GM19023 (cell line): Measurements from ENCODE around the gene LMNB1.
A peak's percentile ranks its signal among the peaks of the same experiment; 100 is the strongest.
"Not testable (repeated sequence)": the region's sequence is repeated elsewhere in the genome, so short reads cannot be mapped to it uniquely, and the experiment has no call there.

ENCODE experiments used
- ATAC-seq: cut with Tn5 transposase; IDR thresholded peaks from one replicate; pipeline ENCODE4 v1.9.1; 2021; ENCODE audit warnings: mild to moderate bottlenecking, moderate library complexity; ENCODE audit not compliant: unreplicated experiment

LMNB1 gene

DNA sequence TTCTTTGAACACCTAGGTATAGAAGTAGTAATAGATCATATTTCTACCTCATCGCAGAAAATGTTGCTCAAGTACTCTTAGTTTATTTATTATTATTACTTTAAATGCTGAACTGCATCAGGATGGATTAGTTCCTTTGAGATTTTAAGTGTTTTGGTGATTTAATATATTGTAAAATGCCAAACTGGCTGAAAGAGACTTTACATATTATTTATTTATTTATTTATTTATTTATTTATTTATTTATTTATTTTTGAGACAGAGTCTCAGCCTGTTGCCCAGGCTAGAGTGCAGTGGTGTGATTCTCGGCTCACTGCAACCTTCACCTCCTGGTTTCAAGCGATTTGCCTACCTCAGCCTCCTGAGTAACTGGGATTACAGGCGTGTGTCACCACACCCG is 42.3 kb downstream of the LMNB1 start:
- ATAC-seq = no peak

DNA sequence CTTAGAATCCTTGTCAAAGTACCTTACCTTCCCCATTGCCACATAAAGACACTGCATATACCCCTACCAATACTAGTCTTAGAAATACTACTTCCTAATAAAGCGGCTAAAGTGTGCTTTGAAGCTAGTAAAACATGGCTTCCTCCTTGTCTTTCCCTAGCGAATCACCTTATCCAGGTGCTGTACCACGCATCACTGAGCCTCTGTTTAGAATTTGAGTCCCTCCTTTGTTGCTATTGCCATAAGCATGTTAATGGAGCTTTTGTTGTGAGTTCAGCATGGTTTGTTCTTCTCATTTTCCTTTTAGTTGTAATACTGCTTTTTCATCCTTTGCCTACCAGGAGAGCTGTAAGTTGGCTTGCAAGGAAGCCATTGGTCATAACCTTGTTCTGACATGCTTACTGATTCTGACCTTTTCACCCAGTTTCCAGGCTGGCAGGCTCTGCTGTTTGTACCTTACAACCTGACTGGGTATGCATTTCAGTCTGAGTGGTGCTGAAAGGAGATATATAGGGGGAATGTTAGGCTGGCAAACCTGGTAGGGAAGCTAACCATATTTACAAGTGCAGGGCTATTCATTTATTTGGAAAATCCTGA is 49.8 kb downstream of the LMNB1 start:
- no peak for ATAC-seq

DNA sequence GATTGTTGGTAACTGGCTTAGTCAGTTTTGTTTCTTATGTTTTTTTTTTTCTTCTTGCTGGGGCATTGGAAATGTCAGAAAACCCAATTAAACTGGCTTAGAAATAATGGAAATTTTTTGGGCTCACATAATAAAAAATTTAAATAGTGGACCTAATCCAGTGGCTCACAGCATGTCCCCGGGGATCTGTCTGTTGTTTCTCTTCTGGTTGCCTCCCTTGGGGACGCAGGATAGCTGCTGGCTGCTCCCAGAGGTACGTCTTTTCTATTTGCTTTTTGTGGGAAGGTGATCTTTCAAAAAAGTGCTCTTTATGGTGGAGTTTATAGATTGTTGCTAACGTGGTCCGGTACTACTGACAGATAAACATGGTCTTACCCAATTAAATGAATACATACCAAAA is 52.2 kb downstream of the LMNB1 start:
- no peak for ATAC-seq

DNA sequence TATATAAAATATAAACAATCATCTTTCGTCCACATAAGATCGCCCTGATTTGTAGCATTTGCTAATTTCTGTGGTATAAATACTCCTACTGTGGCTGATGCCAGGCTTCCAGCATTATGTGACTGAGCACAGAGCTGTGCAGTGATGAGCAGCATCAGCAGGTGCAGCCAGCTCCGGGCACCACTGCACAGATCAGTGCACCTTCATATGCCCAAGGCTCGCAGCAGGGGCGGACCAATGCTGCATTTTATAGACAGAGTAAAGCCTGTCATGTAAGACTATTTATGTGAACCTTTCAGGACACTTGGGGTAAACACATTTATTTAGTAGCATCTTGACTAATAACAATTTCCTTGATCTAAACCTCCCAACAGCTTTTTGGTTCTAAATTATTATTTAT is 53.1 kb downstream of the LMNB1 start:
- no peak for ATAC-seq

DNA sequence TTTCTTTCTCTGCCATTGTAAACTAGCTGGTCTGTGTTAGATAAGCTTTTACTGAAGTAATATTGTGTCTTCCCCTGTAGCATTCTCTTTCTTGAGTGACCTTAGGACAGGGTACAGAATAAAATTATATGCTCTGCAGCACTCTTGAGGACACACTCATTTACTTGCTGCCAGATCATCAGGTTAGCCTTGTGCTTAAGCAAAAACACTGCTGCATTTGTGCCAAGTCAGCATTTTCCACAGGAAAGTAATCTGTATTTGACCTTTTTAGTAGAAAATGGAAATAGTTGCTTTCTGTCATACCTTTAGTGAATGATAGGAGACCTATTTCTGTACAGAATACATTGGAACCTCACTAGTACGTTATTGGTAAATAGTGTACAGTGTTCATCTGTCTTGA is 54.2 kb downstream of the LMNB1 start:
- no peak for ATAC-seq

DNA sequence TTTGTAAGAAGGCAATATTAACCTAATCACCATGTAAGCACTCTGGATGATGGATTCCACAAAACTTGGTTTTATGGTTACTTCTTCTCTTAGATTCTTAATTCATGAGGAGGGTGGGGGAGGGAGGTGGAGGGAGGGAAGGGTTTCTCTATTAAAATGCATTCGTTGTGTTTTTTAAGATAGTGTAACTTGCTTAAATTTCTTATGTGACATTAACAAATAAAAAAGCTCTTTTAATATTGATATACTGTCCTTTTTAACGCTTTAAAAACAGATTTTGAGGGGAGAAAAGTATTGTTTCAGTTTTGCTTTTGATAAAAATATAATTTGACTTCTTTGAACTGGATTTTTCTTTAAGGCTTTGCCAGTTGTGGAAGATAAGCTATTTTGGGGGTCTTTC is 59.8 kb downstream of the LMNB1 start:
- ATAC-seq = no peak

DNA sequence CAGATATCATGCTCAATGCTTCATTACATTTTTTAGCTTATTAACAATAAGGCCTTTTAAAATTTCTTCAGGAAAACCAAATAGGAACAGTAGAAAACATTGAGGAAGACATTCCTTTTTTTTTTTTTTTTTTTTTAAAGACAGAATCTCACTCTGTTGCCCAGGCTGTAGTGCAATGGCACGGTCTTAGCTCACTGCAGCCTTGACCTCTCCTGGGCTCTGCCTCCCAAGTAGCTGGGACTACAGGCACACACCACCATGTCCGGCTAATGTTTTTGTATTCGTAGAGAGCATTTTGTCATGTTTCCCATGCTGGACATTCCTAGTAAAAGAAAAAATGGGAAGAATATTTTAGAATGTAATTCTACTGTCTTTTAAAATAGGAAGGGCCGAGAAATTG is 60.3 kb downstream of the LMNB1 start:
- ATAC-seq = no peak

DNA sequence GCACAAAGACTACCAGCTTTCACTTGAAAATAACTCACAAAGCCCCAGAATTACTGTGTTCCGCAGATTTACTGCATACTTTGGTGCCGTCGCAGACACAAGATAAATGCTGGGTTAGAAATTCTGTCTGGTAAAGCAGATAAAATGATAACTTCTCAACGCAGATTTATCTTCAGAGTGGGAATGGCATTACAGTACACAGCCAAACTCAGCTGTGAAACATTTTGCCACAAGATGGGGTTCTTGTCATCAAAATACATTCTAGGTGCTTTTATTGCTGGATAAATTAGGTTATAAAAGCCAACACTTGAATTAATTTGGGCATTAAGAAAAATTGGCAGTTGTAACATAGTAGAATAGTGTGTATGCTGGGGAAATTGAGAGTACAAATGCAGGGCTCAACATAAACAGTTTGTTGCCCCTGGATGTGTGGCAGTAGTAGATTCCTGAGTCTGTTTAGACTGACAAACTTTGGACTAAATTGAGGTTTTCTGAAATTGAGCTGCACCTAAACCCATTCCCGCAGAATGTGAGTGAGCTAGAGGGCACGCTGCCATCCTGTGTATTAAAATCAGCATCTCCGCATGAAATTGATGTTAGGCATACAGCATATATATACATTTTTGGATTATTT is 61.1 kb downstream of the LMNB1 start:
- no peak for ATAC-seq

DNA sequence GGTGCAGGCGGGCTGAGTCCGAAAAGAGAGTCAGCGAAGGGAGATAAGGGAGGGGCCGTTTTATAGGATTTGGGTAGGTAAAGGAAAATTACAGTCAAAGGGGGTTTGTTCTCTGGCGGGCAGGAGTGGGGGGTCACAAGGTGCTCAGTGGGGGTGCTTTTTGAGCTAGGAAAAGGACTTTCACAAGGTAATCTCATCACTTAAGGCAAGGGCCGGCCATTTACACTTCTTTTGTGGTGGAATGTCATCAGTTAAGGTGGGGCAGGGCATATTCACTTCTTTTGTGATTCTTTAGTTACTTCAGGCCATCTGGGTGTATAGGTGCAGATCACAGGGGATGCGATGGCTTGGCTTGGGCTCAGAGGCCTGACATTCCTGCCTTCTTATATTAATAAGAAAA is 62.5 kb downstream of the LMNB1 start:
- not testable (repeated sequence) for ATAC-seq

DNA sequence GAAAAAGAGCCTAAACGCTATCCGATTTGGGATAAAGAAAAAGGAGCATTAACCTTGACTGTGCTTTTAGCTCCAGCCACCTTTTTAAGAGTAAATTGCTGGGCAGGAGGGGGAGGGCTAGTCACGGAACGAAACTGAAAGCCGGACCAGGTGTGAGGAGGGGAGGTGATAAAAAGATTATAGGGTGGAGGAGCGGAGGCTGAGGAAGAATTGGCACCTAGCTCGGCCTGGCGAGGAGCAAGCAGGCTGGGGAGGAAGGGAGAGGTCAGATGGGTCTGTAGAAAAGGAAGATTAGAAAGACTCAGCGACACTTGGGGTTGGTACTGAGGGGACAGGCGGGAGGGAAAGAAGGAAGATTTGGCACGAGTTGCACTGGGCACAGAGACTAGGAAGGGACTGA is 66.4 kb downstream of the LMNB1 start:
- not testable (repeated sequence) for ATAC-seq

DNA sequence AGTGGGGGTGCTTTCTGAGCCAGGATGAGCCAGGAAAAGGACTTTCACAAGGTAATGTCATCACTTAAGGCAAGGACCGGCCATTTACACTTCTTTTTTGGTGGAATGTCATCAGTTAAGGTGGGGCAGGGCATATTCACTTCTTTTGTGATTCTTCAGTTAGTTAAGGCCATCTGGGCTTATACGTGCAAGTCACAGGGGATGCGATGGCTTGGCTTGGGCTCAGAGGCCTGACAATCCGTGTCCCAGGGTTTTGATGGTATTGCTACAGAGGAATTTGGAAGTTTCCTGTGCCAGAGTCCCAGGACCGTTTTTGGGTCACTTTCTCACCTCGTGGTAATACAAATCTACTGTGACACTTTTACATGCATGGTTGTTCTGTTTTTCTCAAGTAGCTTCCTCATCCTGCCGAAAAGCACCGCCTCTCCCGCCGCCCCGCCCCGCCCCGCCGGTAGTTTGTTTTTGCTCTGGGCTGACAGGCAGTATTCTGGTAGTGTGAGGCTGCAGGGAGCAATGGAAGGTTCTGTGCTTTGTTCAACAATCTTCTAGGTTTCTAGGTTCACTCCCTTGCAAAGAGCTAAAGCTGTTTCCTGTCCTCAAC is 68.6 kb downstream of the LMNB1 start:
- ATAC-seq = peak; percentile 92

DNA sequence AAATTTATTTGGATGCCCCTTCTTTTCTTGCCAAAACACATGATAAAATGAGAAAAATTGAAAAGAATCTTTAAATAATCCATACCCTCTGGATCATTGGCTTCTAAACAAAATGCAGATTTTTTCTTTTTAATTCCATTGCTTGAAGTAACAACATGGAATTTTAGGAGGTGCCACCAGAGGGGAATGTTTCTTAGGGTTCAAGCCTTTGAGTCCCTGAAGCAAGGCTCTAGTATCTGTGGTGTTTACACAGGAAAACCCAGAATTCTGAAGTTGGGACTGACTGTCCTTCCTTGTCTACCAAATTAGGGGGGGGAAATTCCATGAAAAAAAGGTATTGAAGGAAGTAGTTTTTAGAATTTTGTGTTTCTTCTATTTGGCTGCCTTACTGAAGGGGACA is 69.4 kb downstream of the LMNB1 start:
- no peak for ATAC-seq

DNA sequence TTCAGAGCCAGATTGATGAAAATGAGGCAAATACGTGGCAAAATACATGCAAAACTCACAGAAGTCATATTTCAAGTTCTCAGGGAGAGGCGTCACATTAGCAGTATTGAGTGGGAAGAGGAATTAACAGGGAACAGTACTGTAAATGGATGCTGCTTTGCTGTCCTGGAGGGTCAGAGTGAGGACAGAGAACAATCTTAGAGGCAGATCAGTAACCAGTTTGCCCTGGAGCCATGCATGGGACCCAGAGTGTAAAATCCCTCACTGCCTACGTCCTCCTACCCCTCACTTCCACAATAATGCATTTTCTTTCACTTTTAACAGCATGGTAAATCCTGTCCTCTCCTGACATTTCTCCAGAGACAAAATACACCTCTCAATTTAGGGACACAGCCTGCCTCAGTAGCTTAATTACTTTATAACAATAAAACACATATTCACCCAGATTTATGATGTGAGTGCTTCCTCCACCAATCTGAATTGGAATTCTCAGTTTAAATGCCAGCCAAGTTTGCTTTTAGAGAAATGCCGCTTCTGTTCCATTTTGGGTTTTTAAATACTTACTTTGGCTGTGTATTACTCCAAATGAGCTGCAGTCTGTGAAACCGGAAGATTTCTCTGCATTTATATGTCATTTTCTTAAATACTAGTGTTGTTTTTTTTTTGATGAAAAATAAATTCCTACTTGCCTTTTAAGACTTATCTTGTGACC is 70.0 kb downstream of the LMNB1 start:
- ATAC-seq = no peak

DNA sequence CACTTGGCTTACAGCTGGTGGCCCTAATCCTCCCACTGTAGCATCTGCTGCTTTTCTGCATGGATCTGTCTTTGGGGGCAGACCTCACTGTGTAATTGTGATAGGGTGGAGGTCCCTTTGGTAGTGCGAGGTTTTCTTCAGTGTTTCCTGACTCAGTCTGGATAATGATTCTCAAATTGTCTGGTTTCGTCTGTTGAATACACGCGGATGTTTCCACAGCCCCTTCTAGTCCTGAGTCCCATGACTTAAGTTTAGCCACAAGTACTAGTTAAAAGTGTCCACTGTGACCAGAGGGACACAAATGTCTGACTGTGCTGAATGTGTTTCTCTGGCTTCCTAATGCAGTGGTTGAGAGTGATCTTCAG is 70.5 kb downstream of the LMNB1 start:
- ATAC-seq = no peak

DNA sequence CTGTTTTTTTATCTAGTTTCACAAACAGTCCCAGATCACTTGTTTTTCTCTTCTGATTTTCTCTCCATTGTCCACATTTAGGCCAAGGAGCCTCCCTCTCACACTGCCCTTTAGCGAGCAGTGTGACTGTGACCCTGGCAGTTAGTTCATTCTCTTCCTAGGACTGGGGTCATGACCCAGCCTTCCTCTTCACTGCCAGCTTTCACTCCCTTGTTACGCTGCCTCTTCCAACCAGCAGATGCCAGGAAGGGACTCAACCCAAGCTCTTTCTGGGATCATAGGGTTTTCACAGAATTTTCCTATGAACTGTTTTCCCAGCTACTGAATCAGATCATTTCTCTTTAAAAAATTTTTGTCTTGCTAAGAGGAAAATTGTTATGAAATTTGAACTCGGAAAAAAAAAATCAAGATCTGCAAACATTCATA is 70.9 kb downstream of the LMNB1 start:
- no peak for ATAC-seq

DNA sequence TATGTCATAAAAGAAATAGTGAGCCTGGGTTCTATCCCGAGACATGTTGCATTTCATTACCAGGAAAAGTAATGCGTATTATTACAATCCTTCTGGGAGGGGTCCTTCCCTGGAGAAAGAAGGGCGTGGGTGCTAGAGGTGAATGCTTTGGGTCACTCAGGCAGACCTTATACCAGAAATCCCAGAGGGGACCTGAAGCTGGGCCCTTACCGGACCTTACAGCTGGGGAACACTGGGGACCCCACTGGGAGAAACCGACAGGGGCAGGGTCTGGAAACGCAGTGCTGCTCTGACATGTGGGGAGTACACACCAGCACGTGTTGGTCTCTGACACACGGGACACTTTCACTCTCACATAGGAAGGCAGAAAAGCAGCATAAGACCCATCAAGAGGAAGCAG is 71.3 kb downstream of the LMNB1 start:
- ATAC-seq = no peak

DNA sequence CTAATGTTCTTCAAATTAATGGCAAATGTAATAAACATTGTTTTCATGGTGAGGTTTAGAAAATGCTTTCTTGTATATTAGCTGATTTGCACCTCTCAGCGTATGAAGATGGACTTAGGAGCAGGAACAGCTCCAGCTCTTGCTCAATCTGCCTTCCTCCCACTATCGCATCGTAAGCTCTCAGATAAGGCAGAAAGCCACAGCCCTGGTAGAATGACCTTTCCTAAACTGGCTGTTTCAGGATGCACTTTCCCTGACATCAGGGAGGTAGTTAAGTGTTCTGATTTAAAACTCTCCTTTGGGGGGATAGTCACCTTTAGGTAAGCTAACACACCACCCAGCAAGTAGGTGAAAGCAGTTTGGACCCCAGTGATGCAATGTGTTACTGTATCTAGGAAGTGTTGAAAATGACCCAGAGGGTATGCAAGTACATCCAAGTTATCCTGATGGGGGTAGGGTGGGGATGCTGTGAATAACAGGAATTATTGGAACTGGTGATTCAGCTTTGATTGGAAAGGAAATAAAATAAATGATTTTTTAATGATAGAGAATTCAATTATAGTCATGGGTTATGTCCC is 72.3 kb downstream of the LMNB1 start:
- ATAC-seq = no peak

DNA sequence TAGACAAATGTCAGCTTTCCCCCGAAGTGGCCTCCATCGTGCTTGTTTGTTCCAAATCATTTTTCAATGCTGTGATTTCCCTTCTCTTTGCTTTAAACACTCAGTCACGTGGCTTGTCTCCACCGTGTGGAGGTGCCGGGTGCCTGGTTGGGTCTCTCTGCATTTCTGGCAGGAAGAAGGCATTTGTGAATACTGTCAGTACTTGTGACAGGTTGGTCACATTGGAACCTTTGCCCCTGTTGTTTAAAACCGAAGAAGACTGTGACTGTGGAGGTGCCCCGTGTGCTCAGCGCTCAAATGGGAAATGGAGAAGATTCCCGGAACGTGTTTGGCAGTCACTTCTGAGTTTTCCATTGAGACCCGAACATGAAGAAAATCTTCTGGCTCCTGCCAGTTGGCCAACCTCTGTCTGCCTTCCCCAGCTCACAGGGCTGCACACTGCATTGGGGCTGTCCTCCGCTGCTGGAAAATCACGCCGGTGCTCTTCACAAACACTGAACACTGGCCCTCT is 74.6 kb downstream of the LMNB1 start:
- no peak for ATAC-seq

DNA sequence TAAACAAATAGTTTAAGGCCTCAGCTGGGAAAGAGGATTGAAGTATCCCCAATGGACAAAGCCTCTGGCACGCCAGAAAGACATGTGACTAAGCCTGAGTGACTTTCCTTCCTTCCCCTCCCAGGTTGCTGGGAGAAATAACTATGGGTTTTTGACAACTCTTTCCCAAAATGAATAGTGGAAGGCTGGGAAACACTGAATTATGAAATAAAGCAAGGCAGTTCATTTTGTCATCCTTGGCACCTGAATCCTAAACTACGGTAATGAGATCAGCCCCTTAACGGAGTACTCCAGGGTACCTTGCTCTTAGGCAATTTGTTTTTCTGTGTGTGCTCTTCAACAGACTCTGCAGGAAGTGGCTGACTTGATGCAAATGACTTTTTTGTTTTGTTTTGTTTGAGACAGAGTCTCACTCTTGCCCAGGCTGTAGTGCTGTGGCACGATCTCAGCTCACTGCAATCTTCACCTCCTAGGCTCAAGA is 75.2 kb downstream of the LMNB1 start:
- ATAC-seq = peak; percentile 82

DNA sequence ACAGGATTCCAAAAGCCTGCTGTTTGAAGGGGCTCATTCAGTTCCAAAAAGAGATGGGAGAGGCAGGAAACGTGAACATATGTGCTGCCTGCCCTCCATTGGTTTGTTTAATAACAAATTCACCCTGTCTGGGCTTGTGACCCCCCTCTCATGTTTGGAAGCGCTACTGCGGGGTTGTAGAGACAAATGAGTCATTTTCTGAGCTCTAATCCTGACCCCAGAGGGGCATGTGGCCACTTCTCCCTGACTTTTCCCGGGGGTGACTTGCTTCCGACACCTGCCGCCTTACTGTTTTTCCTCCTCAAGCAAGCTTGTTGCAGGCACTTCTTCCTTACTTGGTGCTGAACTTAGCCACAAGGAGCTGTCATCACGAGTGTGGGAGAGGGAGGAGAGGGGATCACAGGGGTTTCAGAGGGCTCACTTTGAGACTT is 75.9 kb downstream of the LMNB1 start:
- ATAC-seq = no peak

DNA sequence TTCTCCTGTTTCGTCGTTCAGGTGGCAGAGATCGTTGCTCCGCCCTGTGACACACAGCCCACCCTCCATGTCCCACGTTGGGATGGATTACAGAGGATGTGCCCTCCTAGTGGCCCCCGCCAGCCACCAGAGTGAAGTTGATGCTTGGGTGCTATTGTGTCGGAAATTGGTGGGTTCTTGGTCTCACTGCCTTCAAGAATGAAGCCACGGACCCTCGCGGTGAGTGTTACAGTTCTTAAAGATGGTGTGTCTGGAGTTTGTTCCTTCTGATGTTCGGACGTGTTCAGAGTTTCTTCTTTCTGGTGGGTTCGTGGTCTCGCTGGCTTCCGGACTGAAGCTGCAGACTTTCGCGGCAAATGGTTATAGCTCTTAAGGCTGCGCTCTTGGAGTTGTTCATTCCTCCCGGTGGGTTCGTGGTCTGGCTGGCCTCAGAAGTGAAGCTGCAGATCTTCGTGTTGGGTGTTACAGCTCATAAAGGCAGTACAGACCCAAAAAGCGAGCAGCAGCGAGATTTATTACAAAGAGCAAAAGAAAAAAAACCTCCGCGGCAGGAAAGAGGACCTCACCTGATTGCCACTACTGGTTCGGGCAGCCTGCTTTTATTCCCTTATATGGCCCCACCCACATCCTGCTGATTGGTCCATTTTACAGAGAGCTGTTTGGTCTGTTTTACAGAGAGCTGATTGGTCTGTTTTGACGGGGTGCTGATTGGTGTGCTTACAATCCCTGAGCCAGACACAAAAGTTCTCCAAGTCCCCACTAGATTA is 76.8 kb downstream of the LMNB1 start:
- ATAC-seq = not testable (repeated sequence)
